Breast epithelium (tissue), 3 donors: ENCODE data around the gene LMOD3.

ENCODE experiments used
- CTCF ChIP-seq, 3 donors: fragments of 450-650 bp; IDR thresholded peaks; one replicate each; pipeline ENCODE4 v1.5.1; 2016 to 2017; ENCODE audit warnings: antibody characterized with exemption in 3 of 3, mild to moderate bottlenecking in 3 of 3, moderate library complexity in 3 of 3
- POLR2A ChIP-seq: fragments of 450-650 bp; IDR thresholded peaks from one replicate; pipeline ENCODE4 v1.6.1; 2016; ENCODE audit warnings: antibody characterized with exemption, mild to moderate bottlenecking, moderate library complexity

GRCh38 chr3:69141313-69141712, 18.9 kb upstream of the LMOD3 start:
- TF ChIP-seq CTCF (IDR thresholded peaks at IDR 0.05), result no peak
- no peak for TF ChIP-seq POLR2A
